Duodenal mucosa (tissue), 2 donors: ENCODE measurements around the gene HDAC9.

ENCODE experiments used
- H3K27ac ChIP-seq: one replicate; pipeline ENCODE4 v1.7.0; 2013; ENCODE audit warnings: low read depth, low read length
- H3K27me3 ChIP-seq, 2 donors: one replicate each; pipeline ENCODE4 v1.7.0; 2013; ENCODE audit warnings: low read length in 2 of 2, control low read depth in 1 of 2; ENCODE audit not compliant: insufficient read depth in 2 of 2, control insufficient read depth in 1 of 2
- H3K36me3 ChIP-seq, 2 donors: one replicate each; pipeline ENCODE4 v1.7.0; 2013; ENCODE audit warnings: low read length in 2 of 2, control low read depth in 1 of 2; ENCODE audit not compliant: insufficient read depth in 2 of 2, control insufficient read depth in 1 of 2
- H3K4me1 ChIP-seq, 2 donors: one replicate each; pipeline ENCODE4 v1.7.0; 2013; ENCODE audit warnings: low read length in 2 of 2, control low read depth in 1 of 2; ENCODE audit not compliant: insufficient read depth in 2 of 2, control insufficient read depth in 1 of 2
- H3K4me3 ChIP-seq, 2 donors: one replicate each; pipeline ENCODE4 v1.7.0; 2013; ENCODE audit warnings: low read length in 2 of 2, low read depth in 1 of 2
- H3K9ac ChIP-seq, 2 donors: one replicate each; pipeline ENCODE4 v1.7.0; 2013; ENCODE audit warnings: low read length in 2 of 2, low read depth in 1 of 2
- H3K9me3 ChIP-seq, 2 donors: one replicate each; pipeline ENCODE4 v1.7.0; 2013; ENCODE audit warnings: low read length in 2 of 2, control low read depth in 1 of 2; ENCODE audit not compliant: control insufficient read depth in 1 of 2

HDAC9 gene

GRCh38 chr7:18491871-18492270 is 3.7 kb upstream of the HDAC9 start:
- Histone ChIP-seq H3K27me3 (no peaks in the 10 kb centered on the region), H3K36me3 (no peaks in the 10 kb centered on the region), H3K9ac (no peak overlapping the region), H3K4me3 (no peak overlapping the region), H3K27ac (no peak overlapping the region), H3K9me3 (no peaks in the 10 kb centered on the region), H3K4me1 (no peaks in the 10 kb centered on the region)

GRCh38 chr7:18494406-18494805 is 1.1 kb upstream of the HDAC9 start:
- no peaks in the 10 kb centered on the region for H3K4me1 ChIP-seq
- no peaks in the 10 kb centered on the region for H3K36me3 ChIP-seq
- H3K27ac ChIP-seq = no peak overlapping the region
- H3K9ac ChIP-seq = no peak overlapping the region
- H3K9me3 ChIP-seq = no peaks in the 10 kb centered on the region
- H3K27me3 ChIP-seq = no peaks in the 10 kb centered on the region
- H3K4me3 ChIP-seq = no peak overlapping the region

- H3K4me3 ChIP-seq = peak overlapping the region; percentile 55 to 61
- H3K27ac ChIP-seq = no peak overlapping the region
- H3K27me3 ChIP-seq = no peaks in the 10 kb centered on the region
- H3K4me1 ChIP-seq = no peaks in the 10 kb centered on the region
- H3K36me3 ChIP-seq = no peaks in the 10 kb centered on the region
- no peaks in the 10 kb centered on the region for H3K9me3 ChIP-seq
- peak overlapping the region in 1 of 2 donors; percentile 47 for H3K9ac ChIP-seq
Measured at GRCh38 chr7:18494821-18495408, 634 bp upstream of the HDAC9 start.

- H3K4me1 ChIP-seq = no peaks in the 10 kb centered on the region
- H3K27ac ChIP-seq = no peak overlapping the region
- H3K27me3 ChIP-seq = no peaks in the 10 kb centered on the region
- H3K4me3 ChIP-seq = peak overlapping the region; percentile 55 to 61
- H3K36me3 ChIP-seq = no peaks in the 10 kb centered on the region
- H3K9me3 ChIP-seq = no peaks in the 10 kb centered on the region
- no peak overlapping the region for H3K9ac ChIP-seq
Measured at GRCh38 chr7:18496341-18496700, 772 bp downstream of the HDAC9 start.

GRCh38 chr7:18497082-18497481 is 1.5 kb downstream of the HDAC9 start:
- Histone ChIP-seq H3K27ac (no peak overlapping the region), H3K9me3 (no peaks in the 10 kb centered on the region), H3K4me1 (no peaks in the 10 kb centered on the region), H3K27me3 (no peaks in the 10 kb centered on the region), H3K9ac (peak overlapping the region in 1 of 2 donors; percentile 6), H3K4me3 (peak overlapping the region; percentile 55 to 61), H3K36me3 (no peaks in the 10 kb centered on the region)

GRCh38 chr7:18497800-18498199 is 2.3 kb downstream of the HDAC9 start:
- Histone ChIP-seq H3K9ac (peak overlapping the region in 1 of 2 donors; percentile 6), H3K36me3 (no peaks in the 10 kb centered on the region), H3K27ac (no peak overlapping the region), H3K4me1 (no peaks in the 10 kb centered on the region), H3K4me3 (no peak overlapping the region), H3K27me3 (no peaks in the 10 kb centered on the region), H3K9me3 (no peaks in the 10 kb centered on the region)

- Histone ChIP-seq H3K27ac (no peak overlapping the region), H3K36me3 (no peaks in the 10 kb centered on the region), H3K4me1 (no peaks in the 10 kb centered on the region), H3K4me3 (peak overlapping the region in 1 of 2 donors; percentile 41), H3K27me3 (no peaks in the 10 kb centered on the region), H3K9me3 (no peaks in the 10 kb centered on the region), H3K9ac (no peak overlapping the region)
Measured at GRCh38 chr7:18498341-18498740, 2.8 kb downstream of the HDAC9 start.

GRCh38 chr7:18499407-18500177 is 4.0 kb downstream of the HDAC9 start:
- Histone ChIP-seq H3K9ac (no peak overlapping the region), H3K4me1 (no peaks in the 10 kb centered on the region), H3K36me3 (no peaks in the 10 kb centered on the region), H3K27ac (no peak overlapping the region), H3K27me3 (no peaks in the 10 kb centered on the region), H3K9me3 (no peaks in the 10 kb centered on the region), H3K4me3 (no peak overlapping the region)

GRCh38 chr7:18503126-18503866 is 7.7 kb downstream of the HDAC9 start:
- no peak overlapping the region for H3K9ac ChIP-seq

GRCh38 chr7:18504965-18505364 is 9.4 kb downstream of the HDAC9 start:
- no peaks in the 10 kb centered on the region for H3K36me3 ChIP-seq
- H3K9me3 ChIP-seq = no peaks in the 10 kb centered on the region
- H3K27me3 ChIP-seq = no peaks in the 10 kb centered on the region
- H3K4me1 ChIP-seq = peaks cover 0 to 6% of the 10 kb centered on the region in 2 donors
- no peak overlapping the region for H3K4me3 ChIP-seq
- H3K27ac ChIP-seq = no peak overlapping the region
- no peak overlapping the region for H3K9ac ChIP-seq

More at GRCh38 chr7:18503126-18503866, 7.7 kb downstream of the HDAC9 start:
- Histone ChIP-seq H3K27ac (no peak overlapping the region), H3K36me3 (no peaks in the 10 kb centered on the region), H3K9me3 (no peaks in the 10 kb centered on the region), H3K4me3 (no peak overlapping the region), H3K27me3 (no peaks in the 10 kb centered on the region), H3K4me1 (no peaks in the 10 kb centered on the region)
